Epithelial cell of esophagus (primary cell): Measurements from ENCODE around the gene COIL.
"Not testable (repeated sequence)": the region's sequence is repeated elsewhere in the genome, so short reads cannot be mapped to it uniquely, and the experiment has no call there.

Source experiments
- DNase-seq: peaks from one replicate; pipeline ENCODE4 v3.0.0; 2010; ENCODE audit warnings: low read depth
- H3K4me3 ChIP-seq: 2 replicates; pipeline ENCODE4 v1.5.1; 2011; ENCODE audit warnings: mild to moderate bottlenecking, low read length, control low read depth
- TF ChIP-seq, protein P1 (sequence below): IDR thresholded peaks from 2 replicates; pipeline ENCODE4 v1.5.1; 2011; ENCODE audit warnings: low read depth, mild to moderate bottlenecking, low read length, control low read depth, inconsistent platforms; ENCODE audit not compliant: insufficient read depth; ENCODE audit errors: missing control alignments

The COIL gene

DNA sequence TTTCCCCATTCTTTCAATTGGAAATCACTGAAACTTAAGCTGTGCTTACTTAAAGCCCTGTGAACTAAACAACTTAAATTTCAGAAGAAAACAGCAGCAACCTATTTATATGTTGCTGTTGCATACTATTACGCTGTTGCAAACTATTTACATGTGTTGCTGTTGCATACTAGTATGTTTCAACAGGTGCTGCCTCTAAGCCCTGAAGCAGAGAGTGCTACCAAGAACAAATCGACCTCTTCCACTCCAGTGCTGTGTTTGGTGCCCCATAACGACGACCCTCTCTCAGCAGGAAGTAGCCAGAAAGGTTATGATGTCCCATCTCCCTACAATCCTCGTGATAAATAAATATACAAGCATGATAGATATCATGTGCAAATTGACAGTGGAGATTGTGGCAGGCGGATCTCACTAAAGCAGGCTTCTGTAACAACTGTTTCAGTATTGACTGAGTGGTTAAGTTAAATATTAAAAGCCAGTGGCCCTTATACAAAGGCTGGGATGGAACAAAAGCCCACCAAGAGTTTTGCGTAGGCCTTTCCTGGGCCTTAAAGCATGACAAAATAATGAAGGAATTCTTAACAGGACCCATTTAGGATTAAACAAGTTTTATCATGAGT is 11.4 kb upstream of the COIL start:
- no peak for DNase-seq

DNA sequence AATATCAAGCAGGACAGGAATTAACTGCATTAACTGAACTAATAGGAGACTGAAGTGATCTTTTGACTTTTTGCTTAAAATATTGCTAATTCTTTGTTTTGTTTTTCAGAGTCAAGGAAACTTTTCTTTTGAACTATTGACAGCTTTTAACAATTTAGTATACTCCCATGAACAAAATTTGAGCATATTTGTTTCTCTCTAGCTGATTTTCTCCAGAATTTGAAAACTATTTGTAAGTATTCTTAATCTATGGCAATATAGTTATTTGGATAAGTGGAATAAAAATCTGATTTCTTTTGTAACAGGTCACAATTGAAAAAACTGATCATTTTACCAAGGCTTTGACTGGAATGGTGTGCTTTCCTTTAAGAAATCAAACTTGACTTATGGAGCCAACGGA is 10.1 kb upstream of the COIL start:
- TF ChIP-seq, protein P1, sequence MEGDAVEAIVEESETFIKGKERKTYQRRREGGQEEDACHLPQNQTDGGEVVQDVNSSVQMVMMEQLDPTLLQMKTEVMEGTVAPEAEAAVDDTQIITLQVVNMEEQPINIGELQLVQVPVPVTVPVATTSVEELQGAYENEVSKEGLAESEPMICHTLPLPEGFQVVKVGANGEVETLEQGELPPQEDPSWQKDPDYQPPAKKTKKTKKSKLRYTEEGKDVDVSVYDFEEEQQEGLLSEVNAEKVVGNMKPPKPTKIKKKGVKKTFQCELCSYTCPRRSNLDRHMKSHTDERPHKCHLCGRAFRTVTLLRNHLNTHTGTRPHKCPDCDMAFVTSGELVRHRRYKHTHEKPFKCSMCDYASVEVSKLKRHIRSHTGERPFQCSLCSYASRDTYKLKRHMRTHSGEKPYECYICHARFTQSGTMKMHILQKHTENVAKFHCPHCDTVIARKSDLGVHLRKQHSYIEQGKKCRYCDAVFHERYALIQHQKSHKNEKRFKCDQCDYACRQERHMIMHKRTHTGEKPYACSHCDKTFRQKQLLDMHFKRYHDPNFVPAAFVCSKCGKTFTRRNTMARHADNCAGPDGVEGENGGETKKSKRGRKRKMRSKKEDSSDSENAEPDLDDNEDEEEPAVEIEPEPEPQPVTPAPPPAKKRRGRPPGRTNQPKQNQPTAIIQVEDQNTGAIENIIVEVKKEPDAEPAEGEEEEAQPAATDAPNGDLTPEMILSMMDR: no peak
- DNase-seq: no peak
- H3K4me3 ChIP-seq: no peak overlapping the region

More for the DNA sequence above, 11.4 kb upstream of the COIL start:
- H3K4me3 ChIP-seq: no peak overlapping the region
- TF ChIP-seq, protein P1: no peak

DNA sequence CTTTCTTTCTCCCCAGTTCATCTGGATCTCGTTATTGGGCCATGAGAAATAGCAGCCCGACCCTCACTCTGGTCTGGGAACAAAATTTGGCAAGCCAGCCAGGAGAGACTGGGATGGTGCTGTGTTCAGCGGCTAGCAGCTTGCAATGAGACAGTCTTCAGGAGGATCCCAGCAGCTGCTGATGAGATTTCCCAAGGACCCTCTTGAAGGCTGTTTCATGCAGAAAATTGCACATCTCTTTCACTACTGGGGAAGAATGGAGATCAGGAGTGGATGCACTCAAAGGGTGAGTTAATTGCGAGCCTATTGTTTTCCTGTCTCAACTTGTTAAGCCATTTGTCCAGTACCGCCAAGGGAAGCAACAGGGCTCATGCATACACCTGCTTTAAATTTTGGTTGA is 5.5 kb upstream of the COIL start:
- no peak overlapping the region for H3K4me3 ChIP-seq
- DNase-seq: peak; percentile 36
- TF ChIP-seq, protein P1: no peak

DNA sequence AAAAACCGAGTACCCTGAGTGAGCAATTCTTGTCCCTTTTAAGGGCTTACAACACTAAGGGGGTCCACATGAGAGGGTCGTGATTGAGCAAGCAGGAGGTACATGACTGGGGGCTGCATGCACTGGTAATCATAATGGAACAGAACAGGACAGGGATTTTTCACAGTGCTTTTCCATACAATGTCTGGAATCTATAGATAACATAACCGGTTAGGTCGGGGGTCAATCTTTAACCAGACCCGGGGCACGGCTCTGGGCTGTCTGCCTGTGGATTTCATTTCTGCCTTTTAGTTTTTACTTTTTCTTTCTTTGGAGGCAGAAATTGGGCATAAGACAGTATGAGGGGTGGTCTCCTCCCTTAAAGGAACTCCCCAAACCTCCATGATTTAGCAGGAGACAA is 4.8 kb upstream of the COIL start:
- not testable (repeated sequence) for H3K4me3 ChIP-seq, DNase-seq

DNA sequence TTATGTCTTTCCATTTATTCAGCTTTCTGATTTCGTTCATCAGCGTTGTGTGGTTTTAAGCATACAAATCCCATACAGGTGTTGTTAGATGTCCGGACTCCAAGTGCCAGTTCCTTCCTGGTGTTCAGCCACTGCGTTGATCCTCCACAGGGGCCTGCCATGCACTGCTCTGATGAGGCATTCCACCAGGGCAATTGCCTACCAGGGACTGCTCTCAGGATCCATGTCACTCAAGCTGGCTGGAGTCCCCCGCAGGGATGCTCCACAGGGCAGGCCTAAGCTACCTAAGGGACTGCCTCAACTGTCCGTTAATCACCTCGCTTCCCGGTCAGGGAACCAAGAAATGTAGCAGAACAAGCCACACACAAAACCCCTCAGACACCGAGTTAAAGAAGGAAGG is 4.4 kb upstream of the COIL start:
- not testable (repeated sequence) for DNase-seq, H3K4me3 ChIP-seq

DNA sequence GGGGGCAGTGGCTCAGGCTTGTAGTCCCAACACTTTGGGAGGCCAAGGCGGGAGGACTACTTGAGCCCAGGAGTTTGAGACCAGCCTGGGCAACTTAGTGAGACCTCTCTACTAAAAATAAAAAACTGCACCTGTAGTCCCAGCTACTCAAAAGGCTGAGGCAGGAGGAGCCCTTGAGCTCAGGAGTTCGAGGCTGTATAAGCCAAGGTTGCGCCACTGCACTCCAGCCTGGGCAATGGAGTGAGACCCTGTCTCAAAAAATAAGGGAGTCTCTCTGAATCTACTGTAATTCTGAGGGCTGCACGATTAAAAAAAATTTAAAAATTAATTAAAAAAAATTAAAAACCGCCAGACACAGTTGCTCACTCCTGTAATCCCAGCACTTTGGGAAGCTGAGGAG is 3.9 kb downstream of the COIL start:
- TF ChIP-seq, protein P1: no peak
- no peak for DNase-seq
- no peak overlapping the region for H3K4me3 ChIP-seq

DNA sequence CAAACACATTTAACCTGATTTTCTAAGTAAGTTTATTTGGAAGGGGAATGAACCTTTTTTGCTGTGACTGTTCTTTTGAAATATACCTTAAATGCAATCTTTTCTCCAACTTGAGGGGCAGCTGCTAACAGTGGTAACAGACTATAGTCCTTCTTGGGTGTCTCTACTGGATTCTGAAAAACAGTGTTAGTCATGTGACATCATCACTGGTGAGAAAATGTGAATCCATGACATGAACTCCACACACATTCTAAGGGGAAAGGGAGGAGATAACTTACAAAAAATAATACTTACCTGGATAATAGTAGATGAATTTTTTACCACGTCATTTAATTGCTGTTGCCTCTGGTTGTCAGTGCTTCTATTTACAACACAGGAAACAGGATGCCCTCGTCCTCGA is 11.3 kb downstream of the COIL start:
- TF ChIP-seq, protein P1: no peak
- no peak for DNase-seq
- H3K4me3 ChIP-seq: no peak overlapping the region

DNA sequence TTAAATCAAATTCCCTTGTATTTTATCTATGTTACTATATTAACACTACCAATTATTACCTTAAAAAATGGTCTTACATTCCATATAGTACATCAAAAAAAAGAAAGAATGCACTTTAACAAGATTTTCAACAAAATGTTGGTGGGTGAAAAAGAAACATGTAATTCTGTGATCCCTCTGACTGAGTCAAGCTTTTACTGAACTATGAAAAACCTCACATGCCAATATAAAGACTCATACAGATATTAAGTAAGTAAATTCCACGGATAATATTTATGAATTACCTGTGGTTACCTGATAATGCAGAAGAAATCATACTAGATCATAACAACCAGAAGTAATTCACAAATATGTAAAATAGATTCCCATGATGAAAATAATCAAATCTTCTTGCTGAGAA is 12.4 kb downstream of the COIL start:
- TF ChIP-seq, protein P1: no peak
- no peak overlapping the region for H3K4me3 ChIP-seq
- DNase-seq: no peak
